GM23248 (cell line): ENCODE results near the gene STAB2.

Source experiments
- EZH2 ChIP-seq: fragments of 200-600 bp; sonication (generic); IDR thresholded peaks from 2 replicates; pipeline ENCODE4 v1.6.1; 2018; ENCODE audit warnings: antibody characterized with exemption, mild to moderate bottlenecking; ENCODE audit not compliant: insufficient read depth, poor library complexity, severe bottlenecking
- EZH2phosphoT487 ChIP-seq: fragments of 200-600 bp; sonication (generic); IDR thresholded peaks from 2 replicates; pipeline ENCODE4 v1.6.1; 2018; ENCODE audit warnings: antibody characterized with exemption, moderate library complexity, mild to moderate bottlenecking, low read depth; ENCODE audit not compliant: insufficient read depth

- no peak for TF ChIP-seq EZH2phosphoT487
- no peak for TF ChIP-seq EZH2
Measured at GRCh38 chr12:103705098-103705497, 118.0 kb downstream of the STAB2 start.
